IMR-90 (cell line): Measurements from ENCODE around the gene TAOK1. TPM values are rescaled to one million over a fixed set of nuclear protein-coding genes. Genes with fewer than 3 reads are reported as not detected.
A peak's percentile ranks its signal among the peaks of the same experiment; 100 is the strongest.

Experiments
- ATAC-seq: fragments of 200-7000 bp; cut with Tn5 transposase; 2 replicates; pipeline ENCODE4 v1.9.1; 2020; ENCODE audit warnings: low read depth, mild to moderate bottlenecking, moderate library complexity
- BruUV-seq: library from RNA; stranded (reverse); fragments of 400-500 nt; replicated peaks from 2 replicates; lab custom pipeline; 2021; lab: Mats Ljungman, UMichigan
- CTCF ChIA-PET: fragments of 300-600 bp; formaldehyde crosslinking; extraction: SDS; loops from one replicate; lab custom pipeline; 2021; ENCODE audit warnings: antibody characterized with exemption; lab: Yijun Ruan, JAX
- POLR2A ChIA-PET: fragments of 300-600 bp; sonication (Branson Sonifier 250); formaldehyde crosslinking; loops from one replicate; lab custom pipeline; 2022; ENCODE audit warnings: antibody characterized with exemption; ENCODE audit not compliant: unreplicated experiment; lab: Charles Lee
- DNase-seq: peaks from one replicate; pipeline ENCODE4 v3.0.0; 2013
- H2AFZ ChIP-seq: replicated peaks from 2 replicates; pipeline ENCODE3; 2013; ENCODE audit warnings: low read length, mild to moderate bottlenecking; ENCODE audit not compliant: poor library complexity
- H2AK5ac ChIP-seq: 2 replicates; pipeline ENCODE4 v1.6.1; 2013; ENCODE audit warnings: low read depth, low read length, inconsistent platforms
- H2AK9ac ChIP-seq: replicated peaks from 2 replicates; pipeline ENCODE3; 2013; ENCODE audit warnings: mild to moderate bottlenecking, low read depth, low read length, moderate library complexity; ENCODE audit not compliant: poor library complexity
- H2BK120ac ChIP-seq: 2 replicates; pipeline ENCODE4 v1.6.1; 2013; ENCODE audit warnings: low read depth, low read length, inconsistent platforms
- H2BK15ac ChIP-seq: 3 replicates; pipeline ENCODE4 v1.6.1; 2013; ENCODE audit warnings: low read depth, low read length, inconsistent platforms
- H2BK20ac ChIP-seq: 2 replicates; pipeline ENCODE4 v1.6.1; 2013; ENCODE audit warnings: low read depth, mild to moderate bottlenecking, inconsistent platforms, low read length, moderate library complexity
- H2BK5ac ChIP-seq: 2 replicates; pipeline ENCODE4 v1.6.1; 2013; ENCODE audit warnings: mild to moderate bottlenecking, low read depth, low read length, inconsistent platforms; ENCODE audit not compliant: poor library complexity, severe bottlenecking
- H3K14ac ChIP-seq: replicated peaks from 2 replicates; pipeline ENCODE4 v1.6.1; 2013; ENCODE audit warnings: low read depth, low read length, inconsistent platforms
- H3K18ac ChIP-seq: 2 replicates; pipeline ENCODE4 v1.6.1; 2013; ENCODE audit warnings: low read depth, low read length, control low read depth
- H3K23ac ChIP-seq: 2 replicates; pipeline ENCODE4 v1.6.1; 2013; ENCODE audit warnings: low read depth, low read length, inconsistent platforms
- H3K27ac ChIP-seq: 2 replicates; pipeline ENCODE4 v1.5.1; 2013; ENCODE audit warnings: mild to moderate bottlenecking, control low read depth, low read length; ENCODE audit not compliant: insufficient read depth
- H3K27me3 ChIP-seq: 2 replicates; pipeline ENCODE4 v1.6.1; 2013; ENCODE audit warnings: low read length; ENCODE audit not compliant: control insufficient read depth, insufficient read depth
- H3K36me3 ChIP-seq: 2 replicates; pipeline ENCODE4 v1.6.1; 2013; ENCODE audit warnings: low read length, mixed read lengths; ENCODE audit not compliant: control insufficient read depth, insufficient read depth
- H3K4ac ChIP-seq: 2 replicates; pipeline ENCODE4 v1.6.1; 2013; ENCODE audit warnings: low read depth, low read length, inconsistent platforms
- H3K4me1 ChIP-seq: 2 replicates; pipeline ENCODE4 v1.6.1; 2013; ENCODE audit warnings: low read length, mixed read lengths; ENCODE audit not compliant: control insufficient read depth, insufficient read depth
- H3K4me2 ChIP-seq: 2 replicates; pipeline ENCODE4 v1.6.1; 2013; ENCODE audit warnings: low read depth, mild to moderate bottlenecking, control low read depth, low read length, moderate library complexity
- H3K4me3 ChIP-seq: 2 replicates; pipeline ENCODE4 v1.5.1; 2013; ENCODE audit warnings: low read depth, mild to moderate bottlenecking, control low read depth, low read length, moderate library complexity; ENCODE audit not compliant: insufficient read depth
- H3K56ac ChIP-seq: 2 replicates; pipeline ENCODE4 v1.6.1; 2013; ENCODE audit warnings: low read length, inconsistent platforms; ENCODE audit not compliant: insufficient read depth; ENCODE audit errors: extremely low read depth
- H3K79me1 ChIP-seq, 2 experiments: 2 replicates each; pipeline ENCODE4 v1.6.1; 2013; ENCODE audit warnings: low read length in 2 of 2, inconsistent platforms in 1 of 2, low read depth in 1 of 2
- H3K9ac ChIP-seq: 2 replicates; pipeline ENCODE4 v1.6.1; 2013; ENCODE audit warnings: low read depth, low read length, control low read depth
- H3K9me1 ChIP-seq: 2 replicates; pipeline ENCODE4 v1.6.1; 2013; ENCODE audit warnings: low read length, inconsistent platforms; ENCODE audit not compliant: insufficient read depth
- H3K9me3 ChIP-seq: 2 replicates; pipeline ENCODE4 v1.6.1; 2013; ENCODE audit warnings: low read length; ENCODE audit not compliant: control insufficient read depth, insufficient read depth
- H4K20me1 ChIP-seq: 2 replicates; pipeline ENCODE4 v1.6.1; 2013; ENCODE audit warnings: low read length, inconsistent platforms; ENCODE audit not compliant: insufficient read depth
- H4K5ac ChIP-seq: 2 replicates; pipeline ENCODE4 v1.6.1; 2013; ENCODE audit warnings: mild to moderate bottlenecking, low read depth, low read length, control low read depth
- H4K8ac ChIP-seq, 2 experiments: 2 replicates each; pipeline ENCODE4 v1.6.1; 2013; ENCODE audit warnings: low read depth in 2 of 2, low read length in 2 of 2, control low read depth in 1 of 2, inconsistent platforms in 1 of 2
- H4K91ac ChIP-seq: 2 replicates; pipeline ENCODE4 v1.6.1; 2013; ENCODE audit warnings: low read depth, low read length, inconsistent platforms; ENCODE audit not compliant: insufficient read depth
- CEBPB ChIP-seq: IDR thresholded peaks from 2 replicates; pipeline ENCODE4 v1.6.1; 2012; ENCODE audit warnings: low read depth, low read length, improper control_type of control experiment
- SMC3 ChIP-seq: fragments of 150-350 bp; IDR thresholded peaks from 2 replicates; pipeline ENCODE4 v1.6.1; 2016; ENCODE audit warnings: low read depth, mild to moderate bottlenecking, antibody characterized with exemption, low read length, moderate library complexity
- WGBS, 2 experiments: methylation state at CpG; one replicate each; pipeline versions ENCODE4 v1.1.5 to v1.1.7; 2013; ENCODE audit warnings: missing lambda C conversion rate in 2 of 2; ENCODE audit not compliant: insufficient read length in 1 of 2; ENCODE audit errors: extremely low coverage in 2 of 2; 5-methylcytosine and 5-hydroxymethylcytosine counted together
- dilution Hi-C: fragments of 300-500 bp; cut with HindIII; formaldehyde crosslinking; loops from one replicate; pipeline ENCODE4 v1.14.3; 2018; ENCODE audit warnings: low sequenced_read_pairs; ENCODE audit not compliant: unreplicated experiment
- in situ Hi-C: fragments of 300-500 bp; cut with MboI; formaldehyde crosslinking; loops from 3 replicates; pipeline ENCODE4 v1.14.3; 2019; ENCODE audit warnings: low sequenced_read_pairs, inconsistent platforms, mixed read lengths
- intact Hi-C: fragments of 100-400 bp; cut with micrococcal nuclease; formaldehyde crosslinking; loops from 2 replicates; pipeline ENCODE4 v1.10.0; 2022
- polyA plus RNA-seq, 3 experiments: library from polyadenylated mRNA; depleted of rRNA; stranded (reverse); fragments of >200 nt; gene quantifications; 2 replicates each; pipeline ENCODE4 v1.2.3, GENCODE V29; 2012; ENCODE audit warnings: low replicate concordance in 1 of 3
- total RNA-seq: library from RNA; depleted of rRNA; stranded (reverse); fragments of >200 nt; gene quantifications from 2 replicates; pipeline ENCODE4 v1.2.3, GENCODE V29; 2012

Gene TAOK1
- total and polyA plus RNA-seq, 2 of the 4 experiments (the other 2 are of a cell fraction) = 9.8 to 91.8 TPM

DNA sequence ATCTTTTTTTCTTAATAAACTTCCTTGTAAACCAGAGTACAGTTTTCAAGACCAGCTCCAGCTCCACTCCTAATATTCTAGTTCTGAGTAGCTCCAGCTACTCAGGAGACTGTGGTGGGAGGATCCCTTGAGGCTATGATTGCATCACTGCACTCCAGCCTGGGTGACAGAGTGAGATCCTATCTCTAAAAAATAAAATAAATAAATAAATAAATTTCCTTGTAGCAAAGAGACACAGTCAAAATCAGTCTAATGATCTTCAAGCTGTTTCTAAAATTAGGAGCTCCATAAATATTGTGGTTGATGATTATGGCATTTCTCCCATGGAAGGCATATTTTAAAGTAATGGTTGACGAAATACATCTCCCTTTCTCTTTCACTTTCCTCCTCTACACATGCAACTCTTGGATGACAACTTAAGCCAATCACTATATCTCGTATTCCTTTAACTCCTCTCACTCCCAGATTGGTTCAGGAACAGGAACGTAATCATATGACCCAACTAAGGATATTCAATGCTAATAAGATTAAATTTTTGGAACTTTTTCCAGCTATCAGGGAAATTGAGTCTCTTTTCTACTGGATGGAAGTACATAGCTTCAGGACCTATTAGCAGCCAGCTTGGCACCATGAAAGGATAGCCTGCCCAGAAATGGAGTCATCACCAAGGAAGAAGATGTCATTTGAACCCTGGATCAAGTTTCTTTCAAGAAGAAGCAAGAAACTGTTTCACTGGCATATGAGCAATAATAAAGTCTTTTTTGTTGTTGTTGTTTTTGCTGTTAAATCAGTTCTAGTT is 42.1 kb upstream of the TAOK1 start:
- Histone ChIP-seq H3K9ac (no peak overlapping the region), H3K36me3 (no peaks in the 10 kb centered on the region), H4K91ac (no peak overlapping the region), H3K27me3 (peaks cover 6% of the 10 kb centered on the region), H2BK20ac (no peak overlapping the region), H3K14ac (no peak overlapping the region), H3K79me1 (no peaks in the 10 kb centered on the region), H2BK5ac (no peak overlapping the region), H2AK9ac (no peak overlapping the region), H3K4me2 (no peak overlapping the region), H4K20me1 (no peaks in the 10 kb centered on the region), H3K4me1 (no peaks in the 10 kb centered on the region), H3K27ac (no peak overlapping the region), H4K5ac (no peak overlapping the region), H3K4me3 (no peak overlapping the region), H3K4ac (no peak overlapping the region), H2BK15ac (no peak overlapping the region), H3K9me3 (no peaks in the 10 kb centered on the region), H2BK120ac (no peak overlapping the region), H3K23ac (no peak overlapping the region), H3K9me1 (no peaks in the 10 kb centered on the region), H3K18ac (no peak overlapping the region), H2AFZ (no peak overlapping the region), H2AK5ac (no peak overlapping the region), H3K56ac (no peak overlapping the region), H4K8ac (no peak overlapping the region)
- ChIA-PET POLR2A (no interaction called here), CTCF (interaction anchor here (0.6 to 0.8 kb wide), 2 partner anchors 21 to 1397 kb away, joined by 3 read pairs; no protein-coding TSS in a partner anchor)
- BruUV-seq = no TSS peak
- no peak; the same call in 1 of the 2 replicates for ATAC-seq
- in situ Hi-C loops (loop anchor here (25.0 kb wide), 1 partner anchor 714 kb away; no protein-coding TSS in a partner anchor), intact Hi-C loops (loop anchor here (5.0 kb wide), 1 partner anchor 51 kb away; no protein-coding TSS in a partner anchor), dilution Hi-C loops (no loop called here)
- 100% methylated on average over 1 of the region's 3 CpGs; no CpG with 5 or more reads in 1 of the 2 experiments for WGBS, 2 experiments
- no peak for DNase-seq
- TF ChIP-seq CEBPB (peak; percentile 60; the same call in 1 of the 2 replicates), SMC3 (no peak)
